ENCODE measurements around the gene KLHL24. TPM values are rescaled to one million over a fixed set of nuclear protein-coding genes. Genes with fewer than 3 reads are reported as not detected.
"Not testable (repeated sequence)": the region's sequence is repeated elsewhere in the genome, so short reads cannot be mapped to it uniquely, and the experiment has no call there.

KLHL24 gene
- total RNA-seq, 2 donors from 2014 or later = 7.7 to 25.1 TPM

GRCh38 chr3:183620252-183620628 lies 15.2 kb upstream of the KLHL24 start:
- H3K27ac Mint-ChIP-seq = no peak overlapping the region
- H3K4me1 Mint-ChIP-seq = peaks cover 4% of the 10 kb centered on the region
- H3K36me3 Mint-ChIP-seq (ENCODE audit: low read depth) = no peaks in the 10 kb centered on the region
- no peaks in the 10 kb centered on the region for H3K27me3 Mint-ChIP-seq
- peaks cover 4% of the 10 kb centered on the region for H3K9me3 Mint-ChIP-seq
- H3K4me3 Mint-ChIP-seq = no peak overlapping the region
- no peak for ATAC-seq (replicated peaks)

- H3K4me1 Mint-ChIP-seq; H3K4me3 Mint-ChIP-seq; H3K9me3 Mint-ChIP-seq; H3K27me3 Mint-ChIP-seq; H3K36me3 Mint-ChIP-seq (ENCODE audit: low read depth); ATAC-seq (replicated peaks): not testable (repeated sequence)
- peak overlapping the region; percentile 16 for H3K27ac Mint-ChIP-seq
Measured at GRCh38 chr3:183622473-183622872, 12.9 kb upstream of the KLHL24 start.

- no peak overlapping the region for H3K4me3 Mint-ChIP-seq
- peaks cover 4% of the 10 kb centered on the region for H3K4me1 Mint-ChIP-seq
- ATAC-seq (replicated peaks) = no peak
- no peak overlapping the region for H3K27ac Mint-ChIP-seq
- H3K9me3 Mint-ChIP-seq = no peaks in the 10 kb centered on the region
- H3K36me3 Mint-ChIP-seq (ENCODE audit: low read depth) = no peaks in the 10 kb centered on the region
- H3K27me3 Mint-ChIP-seq = no peaks in the 10 kb centered on the region
Measured at GRCh38 chr3:183626877-183627594, 8.4 kb upstream of the KLHL24 start.

GRCh38 chr3:183629546-183630301 lies 5.7 kb upstream of the KLHL24 start:
- H3K27ac Mint-ChIP-seq = no peak overlapping the region
- ATAC-seq (replicated peaks) = no peak
- no peaks in the 10 kb centered on the region for H3K36me3 Mint-ChIP-seq (ENCODE audit: low read depth)
- no peaks in the 10 kb centered on the region for H3K4me1 Mint-ChIP-seq
- no peak overlapping the region for H3K4me3 Mint-ChIP-seq
- H3K9me3 Mint-ChIP-seq = no peaks in the 10 kb centered on the region
- no peaks in the 10 kb centered on the region for H3K27me3 Mint-ChIP-seq

- ATAC-seq (replicated peaks) = no peak
- Mint-ChIP-seq H3K4me1 (no peaks in the 10 kb centered on the region), H3K27ac (no peak overlapping the region), H3K9me3 (no peaks in the 10 kb centered on the region), H3K4me3 (no peak overlapping the region), H3K27me3 (no peaks in the 10 kb centered on the region), H3K36me3 (ENCODE audit: low read depth) (no peaks in the 10 kb centered on the region)
Measured at GRCh38 chr3:183631715-183632114, 3.7 kb upstream of the KLHL24 start.

- not testable (repeated sequence) for H3K36me3 Mint-ChIP-seq (ENCODE audit: low read depth); H3K4me1 Mint-ChIP-seq; H3K27ac Mint-ChIP-seq; ATAC-seq (replicated peaks); H3K9me3 Mint-ChIP-seq; H3K4me3 Mint-ChIP-seq; H3K27me3 Mint-ChIP-seq
Measured at GRCh38 chr3:183632725-183633124, 2.7 kb upstream of the KLHL24 start.

- Mint-ChIP-seq H3K36me3 (ENCODE audit: low read depth) (no peaks in the 10 kb centered on the region), H3K27ac (peak overlapping the region; percentile 81), H3K4me3 (peak overlapping the region; percentile 91), H3K9me3 (no peaks in the 10 kb centered on the region), H3K27me3 (no peaks in the 10 kb centered on the region), H3K4me1 (peaks cover 7% of the 10 kb centered on the region)
- ATAC-seq (replicated peaks) = no peak
Measured at GRCh38 chr3:183634707-183635106, 716 bp upstream of the KLHL24 start.

- no peak for ATAC-seq (replicated peaks)
- Mint-ChIP-seq H3K27me3 (no peaks in the 10 kb centered on the region), H3K4me1 (peaks cover 7% of the 10 kb centered on the region), H3K9me3 (no peaks in the 10 kb centered on the region), H3K4me3 (peak overlapping the region; percentile 91), H3K36me3 (ENCODE audit: low read depth) (no peaks in the 10 kb centered on the region), H3K27ac (peak overlapping the region; percentile 81)
Measured at GRCh38 chr3:183635107-183635430, 354 bp upstream of the KLHL24 start.

- Mint-ChIP-seq H3K36me3 (ENCODE audit: low read depth) (no peaks in the 10 kb centered on the region), H3K9me3 (no peaks in the 10 kb centered on the region), H3K4me3 (peak overlapping the region; percentile 91), H3K27ac (peak overlapping the region; percentile 92), H3K4me1 (peaks cover 8% of the 10 kb centered on the region), H3K27me3 (no peaks in the 10 kb centered on the region)
- ATAC-seq (replicated peaks) = peak; percentile 86
Measured at GRCh38 chr3:183636221-183637105, 1.0 kb downstream of the KLHL24 start.

GRCh38 chr3:183637106-183637486 lies 1.7 kb downstream of the KLHL24 start:
- ATAC-seq (replicated peaks) = no peak
- Mint-ChIP-seq H3K4me3 (peak overlapping the region; percentile 91), H3K9me3 (no peaks in the 10 kb centered on the region), H3K27ac (peak overlapping the region; percentile 92), H3K27me3 (no peaks in the 10 kb centered on the region), H3K36me3 (ENCODE audit: low read depth) (no peaks in the 10 kb centered on the region), H3K4me1 (peaks cover 14% of the 10 kb centered on the region)

- H3K27me3 Mint-ChIP-seq; ATAC-seq (replicated peaks); H3K36me3 Mint-ChIP-seq (ENCODE audit: low read depth); H3K9me3 Mint-ChIP-seq: not testable (repeated sequence)
- peaks cover 16% of the 10 kb centered on the region for H3K4me1 Mint-ChIP-seq
- peak overlapping the region; percentile 92 for H3K27ac Mint-ChIP-seq
- peak overlapping the region; percentile 91 for H3K4me3 Mint-ChIP-seq
Measured at GRCh38 chr3:183637633-183638032, 2.2 kb downstream of the KLHL24 start.

GRCh38 chr3:183638101-183638852 lies 2.9 kb downstream of the KLHL24 start:
- no peaks in the 10 kb centered on the region for H3K27me3 Mint-ChIP-seq
- no peaks in the 10 kb centered on the region for H3K9me3 Mint-ChIP-seq
- no peak for ATAC-seq (replicated peaks)
- no peaks in the 10 kb centered on the region for H3K36me3 Mint-ChIP-seq (ENCODE audit: low read depth)
- peak overlapping the region; percentile 91 for H3K4me3 Mint-ChIP-seq
- H3K4me1 Mint-ChIP-seq = peaks cover 16% of the 10 kb centered on the region
- peak overlapping the region; percentile 92 for H3K27ac Mint-ChIP-seq

- not testable (repeated sequence) for H3K36me3 Mint-ChIP-seq (ENCODE audit: low read depth); H3K9me3 Mint-ChIP-seq; H3K4me3 Mint-ChIP-seq; ATAC-seq (replicated peaks); H3K27me3 Mint-ChIP-seq; H3K27ac Mint-ChIP-seq
- peaks cover 16% of the 10 kb centered on the region for H3K4me1 Mint-ChIP-seq
Measured at GRCh38 chr3:183640635-183641034, 5.2 kb downstream of the KLHL24 start.

- no peak overlapping the region for H3K27ac Mint-ChIP-seq
- H3K9me3 Mint-ChIP-seq = no peaks in the 10 kb centered on the region
- H3K4me1 Mint-ChIP-seq = peaks cover 15% of the 10 kb centered on the region
- ATAC-seq (replicated peaks) = no peak
- H3K27me3 Mint-ChIP-seq = no peaks in the 10 kb centered on the region
- H3K36me3 Mint-ChIP-seq (ENCODE audit: low read depth) = peaks cover 7% of the 10 kb centered on the region
- no peak overlapping the region for H3K4me3 Mint-ChIP-seq
Measured at GRCh38 chr3:183641882-183642281, 6.5 kb downstream of the KLHL24 start.

Data from activated T-helper 17 cell treated with anti-CD3 and anti-CD28 coated beads, Interleukin-2, amount 50 U/mL, for 72 hours (primary cell).